Panc1 (cell line): Measurements from ENCODE around the gene BCL3.

Experiments used
- POLR2AphosphoS5 ChIP-seq: IDR thresholded peaks from 2 replicates; pipeline ENCODE4 v1.6.1; 2012; ENCODE audit warnings: mild to moderate bottlenecking, low read depth, low read length, moderate library complexity
- TF ChIP-seq, protein P1 (sequence below): fragments of 450-650 bp; IDR thresholded peaks from 2 replicates; pipeline ENCODE4 v1.5.1; 2017; ENCODE audit warnings: mild to moderate bottlenecking

DNA sequence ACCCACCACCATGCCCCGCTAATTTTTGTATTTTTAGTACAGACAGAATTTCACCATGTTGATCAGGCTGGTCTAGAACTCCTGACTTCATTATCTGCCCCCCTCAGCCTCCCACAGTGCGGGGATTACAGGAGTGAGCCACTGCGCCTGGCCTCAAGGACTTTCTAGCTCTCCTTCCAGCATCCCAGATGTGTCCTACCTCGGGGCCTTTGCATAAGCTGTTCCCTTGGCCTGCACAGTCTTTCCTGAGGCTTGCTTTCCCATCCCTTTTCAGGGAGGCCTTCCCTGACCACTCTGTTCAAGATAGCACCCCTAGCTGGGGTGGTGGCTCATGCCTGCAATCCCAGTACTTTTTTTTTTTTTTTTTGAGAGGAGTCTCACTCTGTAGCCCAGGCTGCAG is 46.1 kb downstream of the BCL3 start:
- TF ChIP-seq POLR2AphosphoS5 = no peak
- TF ChIP-seq, protein P1, sequence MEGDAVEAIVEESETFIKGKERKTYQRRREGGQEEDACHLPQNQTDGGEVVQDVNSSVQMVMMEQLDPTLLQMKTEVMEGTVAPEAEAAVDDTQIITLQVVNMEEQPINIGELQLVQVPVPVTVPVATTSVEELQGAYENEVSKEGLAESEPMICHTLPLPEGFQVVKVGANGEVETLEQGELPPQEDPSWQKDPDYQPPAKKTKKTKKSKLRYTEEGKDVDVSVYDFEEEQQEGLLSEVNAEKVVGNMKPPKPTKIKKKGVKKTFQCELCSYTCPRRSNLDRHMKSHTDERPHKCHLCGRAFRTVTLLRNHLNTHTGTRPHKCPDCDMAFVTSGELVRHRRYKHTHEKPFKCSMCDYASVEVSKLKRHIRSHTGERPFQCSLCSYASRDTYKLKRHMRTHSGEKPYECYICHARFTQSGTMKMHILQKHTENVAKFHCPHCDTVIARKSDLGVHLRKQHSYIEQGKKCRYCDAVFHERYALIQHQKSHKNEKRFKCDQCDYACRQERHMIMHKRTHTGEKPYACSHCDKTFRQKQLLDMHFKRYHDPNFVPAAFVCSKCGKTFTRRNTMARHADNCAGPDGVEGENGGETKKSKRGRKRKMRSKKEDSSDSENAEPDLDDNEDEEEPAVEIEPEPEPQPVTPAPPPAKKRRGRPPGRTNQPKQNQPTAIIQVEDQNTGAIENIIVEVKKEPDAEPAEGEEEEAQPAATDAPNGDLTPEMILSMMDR = no peak
